Neural cell (in vitro differentiated cells): Measurements from ENCODE around the gene CLSTN2. TPM values are rescaled to one million over a fixed set of nuclear protein-coding genes. Genes with fewer than 3 reads are reported as not detected.

ENCODE experiments used
- H2AFZ ChIP-seq: fragments of 200-600, 300-800 bp; sonication (generic), shearing (Covaris generic); 2 replicates; pipeline ENCODE4 v1.6.0; 2014; ENCODE audit warnings: low read depth, mild to moderate bottlenecking, antibody characterized with exemption, low read length, moderate library complexity
- H3F3A ChIP-seq: fragments of 200-600 bp; shearing (Covaris generic); 2 replicates; pipeline ENCODE4 v1.6.1; 2016; ENCODE audit warnings: mild to moderate bottlenecking, moderate library complexity, mixed read lengths, antibody characterized with exemption, low read length; ENCODE audit not compliant: insufficient read depth, poor library complexity, severe bottlenecking
- H3K27ac ChIP-seq: fragments of 200-600, 300-800 bp; sonication (generic), shearing (Covaris generic); 2 replicates; pipeline ENCODE4 v1.5.1; 2014; ENCODE audit warnings: mild to moderate bottlenecking, low read length, moderate library complexity
- H3K27me3 ChIP-seq: fragments of 300-800, 200-600 bp; sonication (generic), shearing (Covaris generic); 2 replicates; pipeline ENCODE4 v1.6.0; 2014; ENCODE audit warnings: mild to moderate bottlenecking, low read depth, low read length, moderate library complexity; ENCODE audit not compliant: insufficient read depth
- H3K36me3 ChIP-seq: fragments of 300-800, 200-600 bp; sonication (generic), shearing (Covaris generic); 2 replicates; pipeline ENCODE4 v1.5.1; 2014; ENCODE audit warnings: mild to moderate bottlenecking, antibody characterized with exemption, low read length, moderate library complexity; ENCODE audit not compliant: insufficient read depth
- H3K4me2 ChIP-seq: fragments of 300-800, 200-600 bp; sonication (generic), shearing (Covaris generic); 2 replicates; pipeline ENCODE4 v1.6.0; 2014; ENCODE audit warnings: mild to moderate bottlenecking, low read length
- H3K4me3 ChIP-seq: fragments of 300-800, 200-600 bp; sonication (generic), shearing (Covaris generic); 2 replicates; pipeline ENCODE4 v1.5.1; 2014; ENCODE audit warnings: mild to moderate bottlenecking, low read length, moderate library complexity
- H3K79me2 ChIP-seq: fragments of 200-600 bp; shearing (Covaris generic); replicated peaks from 2 replicates; pipeline ENCODE4 v1.6.0; 2014; ENCODE audit warnings: mild to moderate bottlenecking, low read length, moderate library complexity; ENCODE audit not compliant: insufficient read depth
- H3K9ac ChIP-seq: fragments of 300-800, 200-600 bp; sonication (generic), shearing (Covaris generic); 2 replicates; pipeline ENCODE4 v1.6.1; 2016; ENCODE audit warnings: mild to moderate bottlenecking, low read length, mixed read lengths
- H3K9me2 ChIP-seq: fragments of 200-600 bp; shearing (Covaris generic); 2 replicates; pipeline ENCODE4 v1.6.1; 2016; ENCODE audit warnings: mild to moderate bottlenecking, low read length, mixed read lengths; ENCODE audit not compliant: insufficient read depth
- H3K9me3 ChIP-seq: fragments of 200-600, 300-800 bp; sonication (generic), shearing (Covaris generic); 2 replicates; pipeline ENCODE4 v1.6.1; 2016; ENCODE audit warnings: mild to moderate bottlenecking, mixed run types, low read length, moderate library complexity, mixed read lengths
- H4K20me1 ChIP-seq: fragments of 200-600 bp; shearing (Covaris generic); 2 replicates; pipeline ENCODE4 v1.6.1; 2016; ENCODE audit warnings: mild to moderate bottlenecking, mixed run types; ENCODE audit not compliant: insufficient read depth
- EP300 ChIP-seq: fragments of 450-650 bp; conservative IDR thresholded peaks from 2 replicates; pipeline ENCODE4 v1.6.1; 2014; ENCODE audit warnings: antibody characterized with exemption, mild to moderate bottlenecking, moderate library complexity; ENCODE audit not compliant: poor library complexity, severe bottlenecking
- EZH2 ChIP-seq: fragments of 200-600, 300-800 bp; shearing (Covaris generic), sonication (generic); IDR thresholded peaks from 2 replicates; pipeline ENCODE4 v1.6.1; 2014; ENCODE audit warnings: antibody characterized with exemption, low read length, borderline replicate concordance, mild to moderate bottlenecking; ENCODE audit not compliant: insufficient read depth, poor library complexity, severe bottlenecking
- MXI1 ChIP-seq: fragments of 450-650 bp; conservative IDR thresholded peaks from 2 replicates; pipeline ENCODE4 v1.6.1; 2014; ENCODE audit warnings: antibody characterized with exemption, mild to moderate bottlenecking; ENCODE audit not compliant: poor library complexity, severe bottlenecking
- POLR2AphosphoS5 ChIP-seq: IDR thresholded peaks from 2 replicates; pipeline ENCODE4 v1.6.1; 2012
- RAD21 ChIP-seq: fragments of 450-650 bp; conservative IDR thresholded peaks from 2 replicates; pipeline ENCODE4 v1.6.1; 2014; ENCODE audit warnings: antibody characterized with exemption, mild to moderate bottlenecking, moderate library complexity
- REST ChIP-seq: IDR thresholded peaks from 2 replicates; pipeline ENCODE4 v1.6.1; 2012; ENCODE audit warnings: borderline replicate concordance
- SMC3 ChIP-seq: fragments of 450-650 bp; conservative IDR thresholded peaks from 2 replicates; pipeline ENCODE4 v1.6.1; 2014; ENCODE audit warnings: antibody characterized with exemption, mild to moderate bottlenecking, moderate library complexity; ENCODE audit not compliant: poor library complexity
- TAF1 ChIP-seq: IDR thresholded peaks from 2 replicates; pipeline ENCODE4 v1.6.1; 2012; ENCODE audit warnings: low read depth
- polyA plus RNA-seq: library from polyadenylated mRNA; depleted of rRNA; stranded (reverse); fragments of >200 nt; gene quantifications from 2 replicates; pipeline ENCODE4 v1.2.3, GENCODE V29; 2014
- TF ChIP-seq, protein P1 (sequence below): fragments of 450-650 bp; IDR thresholded peaks from 2 replicates; pipeline ENCODE4 v1.5.1; 2014; ENCODE audit warnings: antibody characterized with exemption, mild to moderate bottlenecking, moderate library complexity; ENCODE audit not compliant: poor library complexity, severe bottlenecking

The CLSTN2 gene
- polyA plus RNA-seq, 1 donor from 2014 or later: 10.7 TPM

DNA sequence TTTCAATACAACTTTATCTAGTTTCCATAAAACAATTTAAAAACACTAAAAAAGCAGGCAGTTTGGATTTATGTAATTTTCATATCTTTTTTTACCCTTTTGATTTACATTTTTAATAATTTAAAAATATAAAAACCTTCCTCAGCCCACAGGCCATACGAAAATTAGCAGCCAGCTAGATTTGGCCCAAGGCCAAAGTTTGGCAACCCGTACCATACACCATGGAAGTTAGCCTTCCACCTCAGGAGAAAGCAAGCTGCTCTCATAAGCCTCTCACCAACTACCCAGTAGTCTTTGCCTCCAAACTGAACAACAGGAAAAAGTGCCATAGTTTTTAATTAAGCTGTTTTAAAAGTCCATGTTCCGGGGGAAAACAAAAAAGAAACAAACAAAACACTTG is 635.6 kb downstream of the CLSTN2 start:
- no peak for TF ChIP-seq RAD21
- no peak for TF ChIP-seq REST
- no peak for TF ChIP-seq MXI1
- TF ChIP-seq, protein P1, sequence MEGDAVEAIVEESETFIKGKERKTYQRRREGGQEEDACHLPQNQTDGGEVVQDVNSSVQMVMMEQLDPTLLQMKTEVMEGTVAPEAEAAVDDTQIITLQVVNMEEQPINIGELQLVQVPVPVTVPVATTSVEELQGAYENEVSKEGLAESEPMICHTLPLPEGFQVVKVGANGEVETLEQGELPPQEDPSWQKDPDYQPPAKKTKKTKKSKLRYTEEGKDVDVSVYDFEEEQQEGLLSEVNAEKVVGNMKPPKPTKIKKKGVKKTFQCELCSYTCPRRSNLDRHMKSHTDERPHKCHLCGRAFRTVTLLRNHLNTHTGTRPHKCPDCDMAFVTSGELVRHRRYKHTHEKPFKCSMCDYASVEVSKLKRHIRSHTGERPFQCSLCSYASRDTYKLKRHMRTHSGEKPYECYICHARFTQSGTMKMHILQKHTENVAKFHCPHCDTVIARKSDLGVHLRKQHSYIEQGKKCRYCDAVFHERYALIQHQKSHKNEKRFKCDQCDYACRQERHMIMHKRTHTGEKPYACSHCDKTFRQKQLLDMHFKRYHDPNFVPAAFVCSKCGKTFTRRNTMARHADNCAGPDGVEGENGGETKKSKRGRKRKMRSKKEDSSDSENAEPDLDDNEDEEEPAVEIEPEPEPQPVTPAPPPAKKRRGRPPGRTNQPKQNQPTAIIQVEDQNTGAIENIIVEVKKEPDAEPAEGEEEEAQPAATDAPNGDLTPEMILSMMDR: no peak
- no peak for TF ChIP-seq EP300
- no peak for TF ChIP-seq TAF1
- TF ChIP-seq SMC3: no peak
- no peak for TF ChIP-seq EZH2
- TF ChIP-seq POLR2AphosphoS5: no peak
- Histone ChIP-seq H4K20me1 (no peaks in the 10 kb centered on the region), H3K9me2 (no peaks in the 10 kb centered on the region), H3K4me2 (no peak overlapping the region), H3K36me3 (no peaks in the 10 kb centered on the region), H3K27me3 (no peaks in the 10 kb centered on the region), H3K27ac (no peak overlapping the region), H2AFZ (no peak overlapping the region), H3K9me3 (no peaks in the 10 kb centered on the region), H3K9ac (no peak overlapping the region), H3F3A (no peaks in the 10 kb centered on the region), H3K79me2 (no peaks in the 10 kb centered on the region), H3K4me3 (no peak overlapping the region)

DNA sequence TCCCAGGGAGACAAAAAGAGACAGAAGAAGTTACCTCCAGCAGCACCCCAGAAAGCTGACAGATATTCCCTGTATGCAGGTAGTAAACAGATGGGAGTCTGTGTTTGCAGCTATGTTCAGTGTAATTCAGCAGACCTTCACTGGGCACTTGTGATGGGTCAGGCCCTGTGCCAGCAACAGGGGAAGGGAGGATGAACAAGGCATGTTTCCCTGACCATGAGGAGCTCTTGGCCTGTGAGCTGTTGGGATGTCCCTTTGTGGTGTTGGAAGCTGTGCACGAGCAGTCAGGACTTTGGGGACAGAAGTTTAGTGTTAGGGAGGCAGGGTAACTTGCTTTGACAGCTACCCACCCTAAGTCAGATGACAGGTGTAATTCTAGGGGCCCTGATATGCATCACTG is 636.9 kb downstream of the CLSTN2 start:
- Histone ChIP-seq H3K9me2 (no peaks in the 10 kb centered on the region), H3K36me3 (no peaks in the 10 kb centered on the region), H4K20me1 (no peaks in the 10 kb centered on the region), H3F3A (no peaks in the 10 kb centered on the region), H3K9me3 (no peaks in the 10 kb centered on the region), H3K79me2 (no peaks in the 10 kb centered on the region), H3K4me2 (no peak overlapping the region), H3K4me3 (no peak overlapping the region), H2AFZ (no peak overlapping the region), H3K27me3 (no peaks in the 10 kb centered on the region), H3K27ac (no peak overlapping the region), H3K9ac (no peak overlapping the region)
- TF ChIP-seq REST: no peak
- TF ChIP-seq MXI1: no peak
- TF ChIP-seq SMC3: no peak
- no peak for TF ChIP-seq EP300
- no peak for TF ChIP-seq RAD21
- TF ChIP-seq, protein P1: no peak
- TF ChIP-seq TAF1: no peak
- TF ChIP-seq POLR2AphosphoS5: no peak
- TF ChIP-seq EZH2: no peak
